ENCODE measurements around the gene CDH2. TPM values are rescaled to one million over a fixed set of nuclear protein-coding genes. Genes with fewer than 3 reads are reported as not detected.

The CDH2 gene
- total RNA-seq, 4 donors from 2014 or later = 3.9 to 9.8 (median 7.5) TPM

GRCh38 chr18:27996801-27997272 is 180.1 kb downstream of the CDH2 start:
- DNase-seq (ENCODE audit: low spot score in 2 of 2) = no peak
- no peak overlapping the region for H3K27ac ChIP-seq
- peaks cover 0 to 10% (median 4%) of the 10 kb centered on the region in 4 donors for H3K4me1 ChIP-seq
- no peaks in the 10 kb centered on the region for H3K36me3 ChIP-seq
- H3K27me3 ChIP-seq = no peaks in the 10 kb centered on the region
- no peaks in the 10 kb centered on the region for H3K9me3 ChIP-seq
- no peak for TF ChIP-seq EP300 (IDR thresholded peaks at IDR 0.05)
- TF ChIP-seq, protein P1, sequence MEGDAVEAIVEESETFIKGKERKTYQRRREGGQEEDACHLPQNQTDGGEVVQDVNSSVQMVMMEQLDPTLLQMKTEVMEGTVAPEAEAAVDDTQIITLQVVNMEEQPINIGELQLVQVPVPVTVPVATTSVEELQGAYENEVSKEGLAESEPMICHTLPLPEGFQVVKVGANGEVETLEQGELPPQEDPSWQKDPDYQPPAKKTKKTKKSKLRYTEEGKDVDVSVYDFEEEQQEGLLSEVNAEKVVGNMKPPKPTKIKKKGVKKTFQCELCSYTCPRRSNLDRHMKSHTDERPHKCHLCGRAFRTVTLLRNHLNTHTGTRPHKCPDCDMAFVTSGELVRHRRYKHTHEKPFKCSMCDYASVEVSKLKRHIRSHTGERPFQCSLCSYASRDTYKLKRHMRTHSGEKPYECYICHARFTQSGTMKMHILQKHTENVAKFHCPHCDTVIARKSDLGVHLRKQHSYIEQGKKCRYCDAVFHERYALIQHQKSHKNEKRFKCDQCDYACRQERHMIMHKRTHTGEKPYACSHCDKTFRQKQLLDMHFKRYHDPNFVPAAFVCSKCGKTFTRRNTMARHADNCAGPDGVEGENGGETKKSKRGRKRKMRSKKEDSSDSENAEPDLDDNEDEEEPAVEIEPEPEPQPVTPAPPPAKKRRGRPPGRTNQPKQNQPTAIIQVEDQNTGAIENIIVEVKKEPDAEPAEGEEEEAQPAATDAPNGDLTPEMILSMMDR (IDR thresholded peaks at IDR 0.05) = no peak
- no peak for TF ChIP-seq POLR2A (IDR thresholded peaks at IDR 0.05)
- H3K4me3 ChIP-seq = no peak overlapping the region
- WGBS, 2 donors = 90 to 93% methylated on average over 3 of the region's 3 CpGs

- no peaks in the 10 kb centered on the region for H3K36me3 ChIP-seq
- TF ChIP-seq POLR2A (IDR thresholded peaks at IDR 0.05) (no peak), EP300 (IDR thresholded peaks at IDR 0.05) (no peak)
- TF ChIP-seq, protein P1 (IDR thresholded peaks at IDR 0.05) = no peak
- no peaks in the 10 kb centered on the region for H3K9me3 ChIP-seq
- no peaks in the 10 kb centered on the region for H3K27me3 ChIP-seq
- WGBS, 2 donors = 95% methylated on average over 6 of the region's 6 CpGs
- H3K4me3 ChIP-seq = no peak overlapping the region
- H3K27ac ChIP-seq = no peak overlapping the region
- H3K4me1 ChIP-seq = peaks cover 0 to 10% (median 4%) of the 10 kb centered on the region in 4 donors
- no peak for DNase-seq (ENCODE audit: low spot score in 2 of 2)
Observed at GRCh38 chr18:27995770-27996502, 181.0 kb downstream of the CDH2 start.

GRCh38 chr18:27994571-27994970 is 182.4 kb downstream of the CDH2 start:
- peaks cover 0 to 10% (median 4%) of the 10 kb centered on the region in 4 donors for H3K4me1 ChIP-seq
- no peak overlapping the region for H3K27ac ChIP-seq
- no peak for TF ChIP-seq EP300 (IDR thresholded peaks at IDR 0.05)
- TF ChIP-seq POLR2A (IDR thresholded peaks at IDR 0.05) = no peak
- TF ChIP-seq, protein P1 (IDR thresholded peaks at IDR 0.05) = no peak
- H3K9me3 ChIP-seq = no peaks in the 10 kb centered on the region
- DNase-seq (ENCODE audit: low spot score in 2 of 2) = no peak
- 17 to 23% methylated on average over 3 of the region's 3 CpGs for WGBS, 2 donors
- H3K4me3 ChIP-seq = no peak overlapping the region
- no peaks in the 10 kb centered on the region for H3K27me3 ChIP-seq
- no peaks in the 10 kb centered on the region for H3K36me3 ChIP-seq

DNA sequence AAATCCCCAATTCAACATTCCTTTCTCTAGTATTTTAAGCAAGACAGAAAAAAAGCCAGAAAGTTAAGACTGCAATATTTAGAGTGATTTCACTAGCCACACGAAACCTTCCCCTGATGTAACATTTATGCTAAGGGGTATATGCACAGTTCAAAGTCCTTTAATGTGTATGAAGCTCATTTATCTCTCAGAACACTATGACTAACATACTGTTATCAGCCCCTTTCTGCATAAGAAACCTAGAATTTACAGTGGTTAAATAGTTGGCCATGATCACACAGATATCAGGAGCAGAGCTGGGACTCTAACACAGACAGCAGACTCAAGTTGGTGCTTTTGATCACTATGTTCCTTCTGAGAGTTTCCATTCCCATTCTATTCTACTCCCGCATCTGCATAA is 185.5 kb downstream of the CDH2 start:
- Histone ChIP-seq H3K9me3 (no peaks in the 10 kb centered on the region), H3K27ac (no peak overlapping the region), H3K27me3 (no peaks in the 10 kb centered on the region), H3K4me1 (peaks cover 0 to 10% (median 4%) of the 10 kb centered on the region in 4 donors), H3K36me3 (no peaks in the 10 kb centered on the region), H3K4me3 (no peak overlapping the region)
- WGBS, 2 donors = 90 to 97% methylated on average over 2 of the region's 2 CpGs
- TF ChIP-seq, protein P1 (IDR thresholded peaks at IDR 0.05) = no peak
- TF ChIP-seq POLR2A (IDR thresholded peaks at IDR 0.05) = no peak
- TF ChIP-seq EP300 (IDR thresholded peaks at IDR 0.05) = no peak
- DNase-seq (ENCODE audit: low spot score in 2 of 2) = no peak

GRCh38 chr18:27985832-27986231 is 191.1 kb downstream of the CDH2 start:
- DNase-seq (ENCODE audit: low spot score in 2 of 2) = no peak
- WGBS, 2 donors = 81 to 88% methylated on average over 7 of the region's 7 CpGs
- TF ChIP-seq, protein P1 (IDR thresholded peaks at IDR 0.05) = no peak
- TF ChIP-seq POLR2A (IDR thresholded peaks at IDR 0.05) = no peak
- TF ChIP-seq EP300 (IDR thresholded peaks at IDR 0.05) = no peak
- H3K4me3 ChIP-seq = no peak overlapping the region
- H3K36me3 ChIP-seq = no peaks in the 10 kb centered on the region
- no peaks in the 10 kb centered on the region for H3K4me1 ChIP-seq
- no peaks in the 10 kb centered on the region for H3K9me3 ChIP-seq
- no peaks in the 10 kb centered on the region for H3K27me3 ChIP-seq
- no peak overlapping the region for H3K27ac ChIP-seq
